DMS53 (cell line): ENCODE measurements around the gene STAT4.

Experiments used
- DNase-seq: peaks from one replicate; lab custom pipeline; 2025; lab: John Stamatoyannopoulos, UW

STAT4 gene

DNA sequence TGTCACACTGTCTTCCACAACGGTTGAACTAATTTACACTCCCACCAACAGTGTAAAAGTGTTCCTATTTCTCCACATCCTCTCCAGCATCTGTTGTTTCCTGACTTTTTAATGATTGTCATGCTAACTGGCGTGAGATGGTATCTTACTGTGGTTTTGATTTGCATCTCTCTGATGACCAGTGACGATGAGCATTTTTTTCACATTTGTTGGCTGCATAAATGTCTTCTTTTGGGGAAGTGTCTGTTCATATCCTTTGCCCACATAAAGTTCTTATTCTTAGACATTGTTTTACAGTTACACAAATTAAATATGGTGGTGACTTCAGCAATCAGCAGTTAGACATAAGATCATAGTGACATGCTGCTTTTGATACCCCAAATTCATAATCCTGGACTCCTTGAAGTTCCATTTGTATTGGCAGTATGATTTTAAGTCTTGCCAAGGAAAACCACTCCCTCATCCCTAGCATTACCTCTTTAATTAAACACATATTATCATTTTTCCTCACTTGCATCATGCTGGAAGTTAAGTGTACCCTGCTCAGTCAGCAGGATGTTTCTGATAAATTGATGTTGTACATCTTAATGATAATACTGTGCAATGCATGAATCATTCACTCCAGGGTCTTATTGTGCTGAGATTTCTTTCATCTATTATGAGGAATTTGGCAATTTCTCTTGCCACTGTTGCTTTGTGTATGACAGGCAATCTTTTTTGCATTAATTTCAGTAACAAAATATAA, 69.2 kb downstream of the STAT4 start:
- no peak for DNase-seq

DNA sequence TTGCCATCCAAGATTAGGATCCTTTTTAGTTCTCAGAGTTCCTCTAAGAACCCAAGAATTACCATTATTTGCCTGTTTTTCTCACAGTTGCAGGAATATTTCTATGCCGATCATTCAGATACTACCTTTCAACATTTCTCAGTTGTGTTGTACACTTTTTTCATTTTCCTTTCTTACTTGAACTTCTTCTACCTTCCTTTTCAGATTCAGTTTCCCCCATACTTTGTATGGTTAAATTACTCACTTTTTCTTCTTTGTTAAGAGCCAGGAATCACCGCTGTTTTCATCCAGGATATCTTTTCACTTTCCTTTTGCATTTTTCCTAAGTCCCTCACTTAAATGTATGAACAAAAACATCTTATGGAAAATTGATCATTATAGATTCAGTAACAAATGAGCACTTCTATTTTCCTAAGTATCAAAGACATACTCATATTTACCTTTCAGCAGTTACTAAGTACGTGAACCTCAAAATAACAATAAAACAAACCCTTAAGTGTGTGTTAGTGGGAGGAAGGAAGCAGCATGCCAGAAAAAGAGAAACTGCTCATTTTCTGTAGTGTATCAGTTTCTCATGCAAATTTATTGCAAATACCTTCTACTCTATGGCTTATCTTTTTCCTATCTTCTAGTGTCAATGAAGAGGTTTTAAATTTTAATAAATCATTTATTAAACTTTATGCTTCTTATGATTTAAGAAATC, 72.5 kb downstream of the STAT4 start:
- no peak for DNase-seq

DNA sequence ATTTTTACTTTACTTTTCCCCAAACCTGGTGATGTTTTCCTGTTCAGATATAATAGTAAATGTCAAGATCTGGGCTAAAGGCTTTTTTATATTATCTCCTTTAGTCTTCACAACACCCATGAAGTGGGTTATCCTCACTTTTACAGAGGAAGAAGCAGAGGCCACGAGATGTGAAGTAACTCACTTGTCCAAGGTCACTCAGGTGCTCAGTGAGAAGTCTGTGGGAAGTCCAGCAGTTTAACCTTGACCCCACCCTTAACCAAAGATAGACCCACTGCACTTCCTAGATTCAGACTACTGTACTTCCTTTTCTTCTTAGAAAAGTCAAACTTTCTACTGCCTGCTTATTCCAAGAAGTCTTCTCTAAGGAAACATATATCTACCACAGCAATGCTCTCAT, 80.5 kb downstream of the STAT4 start:
- DNase-seq, result no peak

DNA sequence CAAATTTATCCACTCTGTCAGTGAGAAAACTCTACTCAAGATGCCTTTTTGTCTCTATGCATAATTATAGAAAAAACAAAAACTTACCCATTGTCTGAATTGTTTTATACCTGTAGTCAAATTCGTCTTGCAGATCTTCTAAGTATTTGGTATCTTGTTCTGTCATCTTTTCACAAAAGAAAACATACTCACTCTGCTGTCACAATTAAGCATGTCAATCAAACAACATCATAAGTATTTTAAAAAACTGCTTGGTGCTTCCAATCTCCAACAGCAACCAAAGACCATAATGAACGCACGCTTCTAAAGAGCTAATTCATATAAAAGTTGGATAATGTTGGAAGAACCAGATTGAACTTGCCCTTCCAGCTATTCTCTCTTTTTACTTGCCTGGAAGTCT, 81.2 kb downstream of the STAT4 start:
- DNase-seq, result no peak

DNA sequence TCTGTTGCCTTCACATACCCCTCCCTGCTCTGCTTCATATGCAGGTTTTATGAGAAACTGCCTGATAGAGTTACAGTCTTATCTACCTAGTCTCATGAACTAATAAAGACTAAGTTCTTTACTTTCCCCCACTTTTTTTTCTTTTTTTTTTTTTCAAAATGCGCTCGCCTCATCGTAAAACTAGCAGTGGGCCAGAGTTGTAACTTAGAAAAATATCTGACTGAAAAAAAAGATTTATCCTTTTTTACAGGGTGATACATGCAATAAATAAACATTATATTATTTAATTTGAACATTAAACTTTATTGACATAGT, 83.9 kb downstream of the STAT4 start:
- DNase-seq, result no peak

DNA sequence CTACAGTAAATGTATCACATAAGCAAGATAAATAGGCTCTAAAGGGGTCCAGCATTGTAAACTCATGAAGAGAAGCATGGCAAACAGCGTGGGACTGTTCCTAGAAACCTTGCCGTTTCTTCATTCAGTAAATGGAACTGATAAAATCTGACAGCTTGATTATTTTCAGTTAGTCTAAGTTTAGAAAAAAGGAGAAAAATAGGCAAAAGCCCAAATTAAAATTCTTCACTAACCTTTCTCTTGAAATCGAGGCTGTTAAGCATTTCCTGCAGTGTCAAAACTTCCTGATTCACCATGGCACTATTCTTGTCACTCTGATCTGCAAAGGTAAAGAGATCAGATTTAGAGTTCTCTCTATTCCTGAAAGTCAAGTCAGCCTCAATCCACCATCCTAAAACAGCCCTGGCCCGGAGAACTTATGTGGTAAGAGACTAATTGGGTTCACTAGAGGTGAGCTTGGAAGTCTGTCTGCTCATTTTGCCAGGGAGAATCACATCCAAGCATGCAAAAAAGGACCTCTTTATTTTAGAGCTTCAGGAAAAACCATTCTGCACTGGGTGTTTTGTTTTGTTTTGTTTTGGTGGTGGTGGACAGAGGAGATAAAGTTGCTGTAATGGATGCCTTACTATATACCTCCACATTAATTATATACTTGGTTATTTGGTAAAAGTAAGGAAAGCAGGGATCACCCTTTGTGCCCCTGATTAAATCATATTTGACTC, 84.4 kb downstream of the STAT4 start:
- DNase-seq, result no peak

DNA sequence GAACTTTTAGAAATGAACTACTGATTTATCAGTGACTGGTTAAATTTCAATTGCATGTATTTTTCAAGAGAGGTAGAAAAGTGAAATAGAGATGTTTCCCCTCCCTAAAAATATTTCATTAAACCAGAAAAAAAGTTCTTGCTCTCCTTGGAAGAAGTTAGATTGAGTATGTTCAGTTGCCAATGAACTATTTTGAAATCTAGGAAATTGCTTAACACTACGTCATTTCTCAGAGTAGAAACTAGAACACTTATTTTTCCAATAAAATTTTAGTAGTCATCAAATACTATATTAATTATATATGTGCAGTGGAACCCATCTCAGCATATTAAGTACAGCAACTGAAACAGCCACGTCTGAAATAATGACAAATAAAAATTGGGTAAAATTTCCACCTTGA, 85.0 kb downstream of the STAT4 start:
- DNase-seq, result no peak

DNA sequence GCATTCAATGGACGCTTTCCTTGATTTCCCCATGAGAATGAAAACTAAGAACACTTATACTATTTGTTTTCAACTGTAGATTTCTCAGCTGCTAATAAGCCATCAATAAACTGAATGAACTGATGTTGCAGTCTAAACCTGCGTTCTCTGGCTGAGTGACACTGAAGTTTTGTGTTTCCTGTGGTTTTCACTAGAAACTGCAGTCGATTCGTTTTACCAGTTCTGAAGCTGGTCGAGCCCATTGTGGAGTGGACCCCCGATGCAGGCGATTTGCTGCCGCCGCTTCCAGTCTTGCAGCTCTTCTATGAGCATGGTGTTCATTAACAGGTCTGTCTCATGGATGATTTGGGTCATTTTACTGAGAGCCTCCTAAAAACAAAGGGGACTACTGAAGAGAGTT, 86.2 kb downstream of the STAT4 start:
- no peak for DNase-seq

DNA sequence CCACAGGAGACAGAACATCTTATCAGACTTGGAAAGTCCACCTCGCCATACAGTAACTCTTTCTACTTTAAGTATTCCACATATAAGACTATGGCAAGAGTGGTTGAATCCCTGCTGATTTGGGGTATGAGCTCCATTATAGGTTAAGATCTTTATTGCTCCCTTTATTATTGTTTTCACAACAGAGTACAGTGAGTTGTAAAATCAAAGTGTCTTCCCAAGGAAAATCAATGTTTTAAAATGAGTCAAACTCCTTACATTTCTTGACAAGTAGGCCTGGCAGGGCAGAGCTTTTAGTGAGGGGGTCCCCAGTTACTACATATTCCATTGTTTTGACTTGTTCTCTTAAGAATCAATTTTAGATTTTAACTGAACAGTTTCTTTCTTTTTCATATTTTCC, 87.2 kb downstream of the STAT4 start:
- DNase-seq, result no peak

DNA sequence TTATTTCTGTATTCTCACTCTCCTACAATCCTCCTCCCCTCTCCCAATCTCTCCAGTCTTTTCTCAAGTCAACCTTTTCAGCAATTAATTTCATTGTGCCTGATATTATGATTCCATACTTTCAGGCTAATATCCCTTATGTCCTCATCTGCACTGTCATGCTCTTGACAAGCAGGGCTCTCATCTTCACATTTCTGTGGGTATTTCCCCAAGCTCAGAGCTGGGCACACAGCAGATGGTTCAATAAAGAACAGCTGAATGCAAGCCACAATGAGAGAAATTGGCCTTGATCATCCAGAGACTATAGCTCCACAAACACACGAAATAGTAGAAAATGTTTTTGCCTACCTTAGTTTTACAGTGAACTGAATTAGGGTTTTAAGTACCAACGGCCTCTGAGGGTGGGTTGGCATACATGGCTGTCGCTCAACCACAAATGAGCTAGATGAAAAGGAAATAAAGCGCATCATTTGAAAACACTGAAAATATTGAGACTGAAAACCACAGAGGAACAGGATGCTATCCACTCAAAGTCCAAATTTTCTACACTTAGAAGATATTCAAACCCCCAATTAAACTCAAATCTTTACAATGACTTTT, 89.3 kb downstream of the STAT4 start:
- DNase-seq, result no peak

DNA sequence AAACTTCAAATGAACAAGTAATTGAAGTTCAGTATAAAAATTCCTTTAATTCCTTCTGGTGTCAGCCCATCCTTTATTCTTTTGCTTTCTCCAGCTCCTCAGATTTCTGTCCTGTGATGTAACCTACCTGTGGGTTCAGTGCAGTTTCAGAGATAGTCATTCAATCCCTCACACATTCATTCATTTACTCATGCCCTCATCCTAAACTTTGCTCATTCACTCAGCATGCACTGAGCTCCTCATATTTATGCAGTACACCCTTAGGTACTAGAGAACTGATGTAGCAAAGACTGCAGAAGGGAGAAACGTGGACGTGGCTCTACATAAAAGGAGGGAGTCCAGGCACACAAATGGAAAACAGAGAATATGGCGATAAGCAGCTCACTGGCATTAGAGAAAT, 91.5 kb downstream of the STAT4 start:
- DNase-seq, result no peak

DNA sequence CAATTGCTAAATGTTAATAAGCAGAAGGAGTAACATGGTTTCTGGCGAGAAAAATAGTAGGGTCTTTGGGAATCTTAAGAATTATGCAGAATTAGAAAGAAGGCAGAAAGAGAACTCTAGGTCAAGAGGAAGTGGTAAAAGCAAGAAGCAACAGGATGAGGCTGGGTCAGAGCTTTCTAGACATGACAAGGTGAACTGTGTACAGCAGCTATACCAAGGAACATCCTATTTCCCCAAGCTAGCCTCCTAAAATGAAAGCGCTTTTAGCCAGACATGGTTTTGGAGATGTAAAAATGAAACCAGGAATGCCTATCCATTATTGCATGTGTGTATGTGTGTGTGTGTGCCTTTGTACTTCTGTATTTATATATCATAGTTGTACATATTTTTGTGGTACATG, 94.6 kb downstream of the STAT4 start:
- DNase-seq, result no peak

DNA sequence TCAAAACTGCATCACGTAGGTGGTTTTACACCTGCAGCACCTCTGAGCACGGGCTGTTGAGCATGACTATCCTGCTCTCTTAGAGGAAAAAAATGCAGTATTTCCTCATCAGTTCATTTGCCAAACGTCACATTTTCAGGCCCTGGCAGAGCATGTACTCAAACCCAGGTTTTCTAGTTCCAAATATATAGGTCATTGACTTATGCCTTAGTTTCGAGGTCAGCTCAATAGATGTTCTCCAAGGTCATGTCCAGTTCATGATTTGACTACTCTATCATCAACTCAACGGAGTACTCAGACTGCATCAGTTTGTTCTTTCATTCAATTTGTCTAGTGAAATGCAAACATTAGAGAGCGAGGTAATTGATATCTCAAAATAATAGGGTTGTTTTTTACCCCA, 97.5 kb downstream of the STAT4 start:
- no peak for DNase-seq

DNA sequence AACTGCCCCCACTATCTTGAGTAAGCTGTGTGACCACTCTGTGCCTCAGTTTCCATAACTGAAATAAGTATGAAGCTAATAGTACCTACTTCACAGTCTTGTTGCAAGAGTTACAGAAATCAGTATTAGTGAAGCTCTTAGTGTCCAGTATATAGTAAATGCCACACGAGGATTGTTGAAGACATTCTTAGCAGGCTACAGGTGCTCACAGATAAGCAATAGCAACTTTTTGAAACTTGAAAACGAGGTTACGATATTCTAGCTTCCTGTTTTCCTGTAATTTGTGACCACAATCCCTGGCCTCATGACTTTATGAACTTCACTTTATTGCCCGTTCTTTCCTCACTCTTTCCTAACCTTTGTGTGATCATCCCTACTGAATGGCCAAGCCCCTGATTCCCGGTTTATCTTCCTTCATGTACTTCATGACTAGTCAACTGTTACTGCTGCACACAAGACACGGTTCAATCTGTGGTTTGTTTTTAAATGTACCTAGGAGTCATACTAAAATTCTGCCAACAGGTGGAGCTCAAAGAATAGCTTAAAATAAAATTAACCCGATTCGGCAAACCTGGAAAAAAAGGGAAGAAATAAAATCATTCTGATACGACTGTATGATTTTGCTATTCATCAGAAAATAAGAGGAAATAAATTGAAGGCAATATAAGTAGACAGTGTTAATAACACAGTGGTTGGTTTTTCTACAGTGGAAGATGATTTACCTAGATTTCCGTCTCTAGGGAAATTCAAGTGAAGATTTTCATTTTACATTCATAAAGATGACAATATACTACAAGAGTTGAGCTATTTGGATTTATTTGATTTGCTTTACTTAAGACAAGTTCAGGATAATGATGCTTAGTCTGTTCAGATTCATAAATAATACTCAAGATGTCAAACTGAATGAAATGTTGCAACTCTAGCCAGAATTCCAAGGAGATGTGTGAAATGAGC, 98.7 kb downstream of the STAT4 start:
- DNase-seq, result peak; percentile 76

DNA sequence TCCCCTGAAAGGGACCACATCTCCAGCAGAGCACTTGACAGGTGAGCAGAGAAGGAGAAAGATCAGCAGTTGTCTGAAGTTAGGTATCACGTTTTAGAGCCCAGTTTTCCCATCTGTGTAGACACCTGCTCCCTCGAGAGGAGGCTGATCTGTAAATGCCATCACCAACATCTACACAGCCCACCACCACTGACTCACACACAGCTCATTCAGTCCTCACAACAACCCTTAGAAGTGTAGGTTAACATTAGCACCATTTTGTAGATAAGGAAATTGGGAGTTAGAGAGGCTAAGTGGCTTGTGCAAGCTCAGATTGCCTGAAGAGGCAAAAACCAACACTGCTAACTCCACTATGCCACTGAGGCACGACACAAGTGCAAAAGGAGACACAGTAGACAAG, 99.6 kb downstream of the STAT4 start:
- no peak for DNase-seq

DNA sequence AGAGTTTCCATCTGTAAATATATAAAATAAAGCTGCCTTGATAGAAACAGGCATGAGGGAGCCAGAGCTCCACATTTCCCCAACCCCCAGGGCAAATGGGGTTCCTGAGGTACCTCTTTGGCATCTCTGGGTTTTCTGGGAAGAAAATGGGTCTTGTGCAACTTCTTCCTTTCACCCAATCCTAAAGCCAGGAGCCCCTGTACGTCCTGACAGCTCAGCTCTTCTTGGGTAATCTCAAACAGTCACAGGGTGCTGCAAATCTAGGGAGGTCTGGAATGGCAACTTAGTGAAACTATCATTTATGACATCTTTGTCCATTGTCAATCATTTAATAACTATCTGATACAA, 100.2 kb downstream of the STAT4 start:
- DNase-seq, result no peak

DNA sequence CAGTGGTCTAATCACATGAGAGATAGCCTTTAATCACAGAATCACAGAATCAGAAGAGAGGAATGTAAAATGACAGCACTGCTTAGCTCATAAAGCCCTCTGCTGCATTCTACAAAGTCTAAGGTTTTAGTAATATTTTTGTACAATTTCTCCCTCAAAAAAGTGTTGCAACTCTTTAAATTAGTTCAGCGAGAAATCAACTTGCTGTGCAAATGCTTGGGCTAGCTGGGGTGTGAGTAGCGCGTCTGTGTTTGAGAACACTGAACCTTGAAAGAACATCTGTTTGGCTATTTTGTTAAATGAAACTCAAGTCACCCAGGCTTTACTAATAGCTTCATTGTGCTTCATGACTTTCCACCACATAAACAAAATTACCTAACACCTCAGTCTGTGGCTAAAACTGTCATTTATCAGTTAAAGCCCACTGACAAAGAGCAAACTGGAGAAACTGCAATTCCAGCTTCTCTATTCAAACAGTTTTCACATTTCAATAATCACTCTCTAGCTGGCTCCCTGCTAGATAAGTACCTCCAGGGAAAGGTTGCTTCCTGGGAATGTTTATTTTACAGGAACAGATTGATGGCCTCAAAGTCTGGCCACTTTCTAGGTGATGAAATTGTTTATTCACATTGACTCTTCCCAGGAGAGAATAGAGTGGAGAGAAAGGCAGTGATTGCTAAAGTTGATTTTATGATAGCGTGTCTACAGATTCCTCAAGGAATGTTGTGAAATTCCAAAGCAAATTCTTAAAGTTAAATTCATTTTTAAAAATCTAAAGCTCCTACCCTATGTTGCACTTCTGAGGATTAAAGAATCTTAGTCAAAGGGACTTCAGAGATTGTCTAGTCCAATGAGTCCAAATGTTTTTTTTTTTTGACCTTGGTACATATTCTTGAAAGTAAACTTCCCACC, 100.8 kb downstream of the STAT4 start:
- no peak for DNase-seq

DNA sequence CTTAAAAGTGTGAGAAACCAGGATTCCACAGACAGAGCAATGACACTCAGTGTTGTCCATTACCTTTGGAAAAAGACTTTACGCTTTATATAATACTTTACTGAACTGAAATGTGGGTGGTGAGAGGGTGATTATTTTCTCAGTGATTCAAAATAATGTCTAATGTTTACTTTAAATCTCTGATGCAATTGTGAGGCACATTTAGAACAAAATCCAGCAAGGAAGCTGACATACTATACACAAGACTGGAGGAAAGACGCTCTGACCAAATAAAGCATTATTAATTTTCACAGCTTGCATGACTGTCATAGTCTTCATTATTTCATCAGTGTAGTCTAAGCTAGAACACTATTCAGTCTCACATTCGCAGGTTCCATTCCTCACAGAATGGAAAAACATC, 102.7 kb downstream of the STAT4 start:
- no peak for DNase-seq

DNA sequence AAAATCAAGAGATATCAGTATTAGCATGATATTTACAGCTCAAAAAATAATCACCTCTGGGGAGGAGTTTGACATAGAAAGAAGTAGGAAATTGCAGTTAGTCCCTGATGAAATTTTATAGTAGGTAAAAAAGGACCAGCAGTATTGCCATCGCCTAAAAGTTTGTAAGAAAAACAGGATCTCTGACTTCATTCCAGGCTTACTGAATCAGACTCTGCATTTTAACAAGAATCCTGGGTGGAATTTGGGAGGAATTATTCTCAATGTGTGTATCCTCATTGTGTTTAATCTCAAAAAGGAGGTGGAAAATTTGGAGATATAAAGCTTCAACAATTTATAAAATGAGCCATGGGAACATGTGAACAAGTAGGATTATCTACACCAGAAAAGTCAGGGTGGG, 105.7 kb downstream of the STAT4 start:
- DNase-seq, result no peak

DNA sequence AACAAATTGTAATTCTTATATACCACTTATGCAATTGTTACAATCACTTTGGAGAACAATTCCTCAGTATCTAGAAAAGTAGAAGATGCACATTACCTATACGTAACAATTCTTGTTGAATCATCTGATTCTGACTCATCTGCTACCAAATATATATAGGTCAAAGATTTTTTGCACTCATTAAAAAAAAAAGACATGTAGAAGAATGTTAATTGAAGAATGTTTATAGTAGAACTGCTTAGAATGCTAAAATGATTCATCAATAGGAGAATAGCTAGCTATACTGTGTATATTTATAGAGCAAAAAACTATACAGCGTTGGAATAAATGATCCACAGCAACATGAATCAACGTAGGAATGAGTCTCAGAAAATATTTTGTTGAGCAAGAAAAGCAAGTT, 107.4 kb downstream of the STAT4 start:
- DNase-seq, result no peak
